C4-2B (cell line): ENCODE results near the gene TRIM5.

Experiments
- CTCF ChIP-seq: fragments of 450-650 bp; conservative IDR thresholded peaks from 2 replicates; pipeline ENCODE4 v1.5.1; 2017; ENCODE audit warnings: mild to moderate bottlenecking
- ZFX ChIP-seq: fragments of 450-650 bp; IDR thresholded peaks from 2 replicates; pipeline ENCODE4 v1.6.1; 2017

GRCh38 chr11:5686426-5686825 lies 1.6 kb upstream of the TRIM5 start:
- TF ChIP-seq CTCF = no peak
- TF ChIP-seq ZFX = no peak
